Suprapubic skin (tissue), 4 donors: ENCODE measurements around the gene CXCL12.

ENCODE experiments used
- EP300 ChIP-seq: sonication (generic); formaldehyde crosslinking; IDR thresholded peaks from one replicate; pipeline ENCODE4 v1.6.1; 2017; ENCODE audit warnings: antibody characterized with exemption
- POLR2A ChIP-seq, 2 donors: fragments of 450-650 bp; IDR thresholded peaks; one replicate each; pipeline ENCODE4 v1.6.1; 2017; ENCODE audit warnings: antibody characterized with exemption in 2 of 2, mild to moderate bottlenecking in 2 of 2, moderate library complexity in 2 of 2
- POLR2AphosphoS5 ChIP-seq, 3 donors: sonication (generic); formaldehyde crosslinking; IDR thresholded peaks; one replicate each; pipeline ENCODE4 v1.6.1; 2017; ENCODE audit warnings: antibody characterized with exemption in 3 of 3
- TF ChIP-seq, protein P1 (sequence below), 2 donors: fragments of 200-600 bp in 1 of 2; fragments of 450-650 bp in 1 of 2; sonication (generic) in 1 of 2; IDR thresholded peaks; one replicate each; pipeline ENCODE4 v1.5.1; 2016 to 2019; ENCODE audit warnings: antibody characterized with exemption in 2 of 2, mild to moderate bottlenecking in 1 of 2, moderate library complexity in 1 of 2

GRCh38 chr10:44385026-44385695 lies at the start of gene CXCL12:
- TF ChIP-seq, protein P1, sequence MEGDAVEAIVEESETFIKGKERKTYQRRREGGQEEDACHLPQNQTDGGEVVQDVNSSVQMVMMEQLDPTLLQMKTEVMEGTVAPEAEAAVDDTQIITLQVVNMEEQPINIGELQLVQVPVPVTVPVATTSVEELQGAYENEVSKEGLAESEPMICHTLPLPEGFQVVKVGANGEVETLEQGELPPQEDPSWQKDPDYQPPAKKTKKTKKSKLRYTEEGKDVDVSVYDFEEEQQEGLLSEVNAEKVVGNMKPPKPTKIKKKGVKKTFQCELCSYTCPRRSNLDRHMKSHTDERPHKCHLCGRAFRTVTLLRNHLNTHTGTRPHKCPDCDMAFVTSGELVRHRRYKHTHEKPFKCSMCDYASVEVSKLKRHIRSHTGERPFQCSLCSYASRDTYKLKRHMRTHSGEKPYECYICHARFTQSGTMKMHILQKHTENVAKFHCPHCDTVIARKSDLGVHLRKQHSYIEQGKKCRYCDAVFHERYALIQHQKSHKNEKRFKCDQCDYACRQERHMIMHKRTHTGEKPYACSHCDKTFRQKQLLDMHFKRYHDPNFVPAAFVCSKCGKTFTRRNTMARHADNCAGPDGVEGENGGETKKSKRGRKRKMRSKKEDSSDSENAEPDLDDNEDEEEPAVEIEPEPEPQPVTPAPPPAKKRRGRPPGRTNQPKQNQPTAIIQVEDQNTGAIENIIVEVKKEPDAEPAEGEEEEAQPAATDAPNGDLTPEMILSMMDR (IDR thresholded peaks at IDR 0.05) = no peak
- TF ChIP-seq EP300 = no peak
- TF ChIP-seq POLR2AphosphoS5 (IDR thresholded peaks at IDR 0.05) = no peak
- no peak for TF ChIP-seq POLR2A (IDR thresholded peaks at IDR 0.05)
